ENCODE measurements around the gene ST7L. TPM values are rescaled to one million over a fixed set of nuclear protein-coding genes. Genes with fewer than 3 reads are reported as not detected.

Gene ST7L
- total RNA-seq, 1 donor from 2014 or later = 12.6 TPM

DNA sequence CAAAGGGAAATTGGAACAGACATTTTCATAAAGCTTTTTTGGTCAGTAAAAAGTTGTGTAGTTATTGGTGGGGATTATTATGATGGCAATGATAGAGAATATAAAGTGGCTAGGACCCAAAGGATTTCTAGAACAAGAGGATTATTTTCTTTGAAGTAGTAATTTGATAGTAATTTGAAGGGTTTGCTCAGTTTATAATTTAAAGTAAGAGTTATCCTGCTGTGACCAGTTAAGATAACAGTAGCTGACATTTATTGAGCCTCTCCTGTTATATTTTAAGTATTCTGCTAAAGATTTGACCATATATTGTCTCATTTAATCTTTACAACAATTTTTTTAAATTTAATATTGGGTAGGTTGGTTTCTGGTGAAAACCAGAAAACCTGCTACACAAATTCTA, 15.4 kb upstream of the ST7L start:
- TF ChIP-seq, protein P1, sequence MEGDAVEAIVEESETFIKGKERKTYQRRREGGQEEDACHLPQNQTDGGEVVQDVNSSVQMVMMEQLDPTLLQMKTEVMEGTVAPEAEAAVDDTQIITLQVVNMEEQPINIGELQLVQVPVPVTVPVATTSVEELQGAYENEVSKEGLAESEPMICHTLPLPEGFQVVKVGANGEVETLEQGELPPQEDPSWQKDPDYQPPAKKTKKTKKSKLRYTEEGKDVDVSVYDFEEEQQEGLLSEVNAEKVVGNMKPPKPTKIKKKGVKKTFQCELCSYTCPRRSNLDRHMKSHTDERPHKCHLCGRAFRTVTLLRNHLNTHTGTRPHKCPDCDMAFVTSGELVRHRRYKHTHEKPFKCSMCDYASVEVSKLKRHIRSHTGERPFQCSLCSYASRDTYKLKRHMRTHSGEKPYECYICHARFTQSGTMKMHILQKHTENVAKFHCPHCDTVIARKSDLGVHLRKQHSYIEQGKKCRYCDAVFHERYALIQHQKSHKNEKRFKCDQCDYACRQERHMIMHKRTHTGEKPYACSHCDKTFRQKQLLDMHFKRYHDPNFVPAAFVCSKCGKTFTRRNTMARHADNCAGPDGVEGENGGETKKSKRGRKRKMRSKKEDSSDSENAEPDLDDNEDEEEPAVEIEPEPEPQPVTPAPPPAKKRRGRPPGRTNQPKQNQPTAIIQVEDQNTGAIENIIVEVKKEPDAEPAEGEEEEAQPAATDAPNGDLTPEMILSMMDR (IDR thresholded peaks at IDR 0.05; ENCODE audit: borderline replicate concordance) = no peak
- Histone ChIP-seq H3K4me1 (peaks cover 86% of the 10 kb centered on the region), H3K36me3 (no peaks in the 10 kb centered on the region), H3K9me3 (replicated peaks) (no peaks in the 10 kb centered on the region), H3K27ac (replicated peaks) (no peak overlapping the region), H3K27me3 (ENCODE audit: low read depth) (no peaks in the 10 kb centered on the region), H3K4me3 (no peak overlapping the region)
- DNase-seq = no peak
- intact Hi-C loops (cut with micrococcal nuclease) = no loop called here

DNA sequence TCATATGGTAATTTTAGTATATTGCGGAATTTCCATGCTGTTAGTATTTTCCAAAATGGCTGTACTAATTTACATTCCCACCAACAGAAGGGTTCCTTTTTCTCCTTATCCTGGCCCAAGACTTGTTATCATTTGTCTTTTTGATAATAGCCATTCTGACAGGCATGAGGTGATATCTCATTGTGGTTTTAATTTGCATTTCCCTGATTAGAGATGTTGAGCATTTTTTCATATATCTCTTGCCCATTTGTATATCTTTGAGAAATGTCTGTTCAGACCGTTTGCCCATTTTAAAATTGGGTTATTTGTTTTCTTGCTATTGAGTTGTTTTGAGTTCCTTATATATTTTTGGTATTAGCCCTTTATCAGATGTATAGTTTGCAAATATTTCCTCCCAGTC, 14.7 kb upstream of the ST7L start:
- TF ChIP-seq, protein P1 (IDR thresholded peaks at IDR 0.05; ENCODE audit: borderline replicate concordance) = no peak
- H3K9me3 ChIP-seq (replicated peaks) = no peaks in the 10 kb centered on the region
- intact Hi-C loops (cut with micrococcal nuclease) = no loop called here
- peaks cover 85% of the 10 kb centered on the region for H3K4me1 ChIP-seq
- no peak for DNase-seq
- H3K27ac ChIP-seq (replicated peaks) = no peak overlapping the region
- H3K4me3 ChIP-seq = no peak overlapping the region
- H3K36me3 ChIP-seq = no peaks in the 10 kb centered on the region
- no peaks in the 10 kb centered on the region for H3K27me3 ChIP-seq (ENCODE audit: low read depth)

DNA sequence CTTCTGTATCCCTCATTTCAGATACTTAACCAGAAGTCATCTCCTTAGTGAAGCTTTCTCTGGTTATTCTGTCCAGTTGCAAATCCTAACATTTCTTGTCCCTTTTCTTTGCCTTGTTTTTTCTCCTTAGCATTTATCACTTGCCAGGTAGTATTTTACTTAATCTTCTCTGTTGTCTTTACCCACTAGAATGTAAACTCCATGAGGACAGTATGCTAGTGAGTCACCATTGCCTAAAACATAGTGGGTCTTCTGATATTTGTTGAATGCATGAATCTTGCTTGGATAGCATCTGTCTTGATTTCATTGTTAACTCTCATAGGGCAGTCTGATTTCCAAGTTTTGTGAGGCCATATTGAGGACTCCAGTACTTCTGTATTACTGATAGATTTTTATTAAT, 10.3 kb upstream of the ST7L start:
- H3K9me3 ChIP-seq (replicated peaks) = no peaks in the 10 kb centered on the region
- intact Hi-C loops (cut with micrococcal nuclease) = no loop called here
- H3K27me3 ChIP-seq (ENCODE audit: low read depth) = no peaks in the 10 kb centered on the region
- H3K4me1 ChIP-seq = peaks cover 82% of the 10 kb centered on the region
- DNase-seq = no peak
- TF ChIP-seq, protein P1 (IDR thresholded peaks at IDR 0.05; ENCODE audit: borderline replicate concordance) = no peak
- no peak overlapping the region for H3K27ac ChIP-seq (replicated peaks)
- no peak overlapping the region for H3K4me3 ChIP-seq
- no peaks in the 10 kb centered on the region for H3K36me3 ChIP-seq

DNA sequence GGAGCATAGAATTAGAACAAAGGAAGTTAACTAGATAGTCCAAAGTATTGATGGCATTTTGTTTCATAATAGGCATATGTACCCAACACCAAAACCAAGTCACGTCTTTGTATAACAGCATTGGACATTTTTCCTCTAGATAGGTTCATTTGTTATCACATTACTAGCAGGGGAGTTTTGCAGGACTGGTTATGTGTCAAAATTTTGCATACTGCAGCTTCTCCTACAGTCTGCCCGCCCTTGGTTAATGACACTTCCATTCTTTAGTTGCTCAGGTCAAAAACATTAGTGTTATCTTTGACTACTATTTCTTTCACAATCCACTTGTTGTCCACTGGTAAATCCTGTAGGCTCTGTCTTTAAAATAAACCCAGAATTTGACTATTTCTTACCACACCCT, 9.6 kb upstream of the ST7L start:
- Histone ChIP-seq H3K27me3 (ENCODE audit: low read depth) (no peaks in the 10 kb centered on the region), H3K36me3 (no peaks in the 10 kb centered on the region), H3K27ac (replicated peaks) (no peak overlapping the region), H3K4me3 (no peak overlapping the region), H3K4me1 (peaks cover 82% of the 10 kb centered on the region), H3K9me3 (replicated peaks) (no peaks in the 10 kb centered on the region)
- intact Hi-C loops (cut with micrococcal nuclease) = no loop called here
- TF ChIP-seq, protein P1 (IDR thresholded peaks at IDR 0.05; ENCODE audit: borderline replicate concordance) = no peak
- DNase-seq = no peak

DNA sequence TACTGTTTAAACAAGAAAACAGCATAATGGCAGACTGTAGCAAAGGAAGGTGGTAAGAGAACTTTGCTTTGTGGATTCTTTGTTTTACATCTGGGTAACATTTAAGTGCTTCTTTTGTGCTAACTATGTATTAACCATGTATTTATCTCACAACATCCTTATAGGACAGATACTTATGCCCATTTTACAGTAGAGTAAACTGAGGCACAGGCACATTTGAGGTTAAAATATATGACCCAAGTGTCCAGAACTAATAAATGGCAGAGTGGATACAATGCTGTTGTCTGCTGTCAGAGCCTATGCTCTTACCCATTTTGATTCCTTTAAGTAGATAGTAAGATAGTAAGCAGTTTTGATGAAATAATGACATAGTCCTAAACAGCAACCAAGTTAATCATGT, 7.9 kb upstream of the ST7L start:
- TF ChIP-seq, protein P1 (IDR thresholded peaks at IDR 0.05; ENCODE audit: borderline replicate concordance) = no peak
- DNase-seq = no peak
- no peaks in the 10 kb centered on the region for H3K36me3 ChIP-seq
- H3K9me3 ChIP-seq (replicated peaks) = no peaks in the 10 kb centered on the region
- no peaks in the 10 kb centered on the region for H3K27me3 ChIP-seq (ENCODE audit: low read depth)
- H3K4me1 ChIP-seq = peaks cover 88% of the 10 kb centered on the region
- no peak overlapping the region for H3K4me3 ChIP-seq
- intact Hi-C loops (cut with micrococcal nuclease) = no loop called here
- no peak overlapping the region for H3K27ac ChIP-seq (replicated peaks)

DNA sequence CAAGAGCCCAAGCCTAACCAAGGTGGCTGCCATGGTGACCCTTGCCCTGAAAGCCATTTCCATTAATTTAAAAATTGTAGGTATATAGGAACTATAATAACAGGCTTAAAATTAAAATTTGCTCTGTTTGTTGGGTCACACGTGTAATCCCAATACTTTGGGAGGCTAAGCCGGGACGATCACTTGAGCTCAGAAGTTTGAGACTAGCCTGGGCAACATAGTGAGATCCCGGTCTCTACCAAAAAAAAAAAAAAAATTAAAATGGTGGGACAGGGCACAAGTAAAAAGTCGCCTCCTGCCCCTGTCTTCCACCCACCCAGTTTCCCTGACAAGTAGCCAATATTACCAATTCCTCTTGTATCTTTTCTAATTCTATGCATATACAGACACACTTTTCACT, 7.3 kb upstream of the ST7L start:
- no peaks in the 10 kb centered on the region for H3K9me3 ChIP-seq (replicated peaks)
- H3K27me3 ChIP-seq (ENCODE audit: low read depth) = no peaks in the 10 kb centered on the region
- H3K27ac ChIP-seq (replicated peaks) = no peak overlapping the region
- no peak for DNase-seq
- peaks cover 88% of the 10 kb centered on the region for H3K4me1 ChIP-seq
- intact Hi-C loops (cut with micrococcal nuclease) = no loop called here
- H3K4me3 ChIP-seq = no peak overlapping the region
- TF ChIP-seq, protein P1 (IDR thresholded peaks at IDR 0.05; ENCODE audit: borderline replicate concordance) = no peak
- no peaks in the 10 kb centered on the region for H3K36me3 ChIP-seq

Measured in left ventricle myocardium inferior (tissue), 1 donor.